ENCODE measurements around the gene SLC4A11. TPM values are rescaled to one million over a fixed set of nuclear protein-coding genes. Genes with fewer than 3 reads are reported as not detected.

The SLC4A11 gene
- total RNA-seq, 2 experiments from 2014 or later, result 1.8 to 2.8 TPM

GRCh38 chr20:3226093-3226492, 12.9 kb downstream of the SLC4A11 start:
- H3K36me3 Mint-ChIP-seq (ENCODE audit: low read depth), result peaks cover 19% of the 10 kb centered on the region
- ChIA-PET CTCF (no interaction called here), POLR2A (no interaction called here)
- H3K4me3 Mint-ChIP-seq, result no peak overlapping the region
- intact Hi-C loops (cut with micrococcal nuclease), result no loop called here
- ATAC-seq (no peak), DNase-seq (no peak)
- H3K4me1 Mint-ChIP-seq (ENCODE audit: low read depth), result peaks cover 15% of the 10 kb centered on the region
- no peaks in the 10 kb centered on the region for H3K9me3 Mint-ChIP-seq
- no peak overlapping the region for H3K27ac Mint-ChIP-seq
- TF ChIP-seq CTCF (IDR thresholded peaks at IDR 0.05), result no peak
- H3K27me3 Mint-ChIP-seq, result no peaks in the 10 kb centered on the region

GRCh38 chr20:3224681-3225421, 14.1 kb downstream of the SLC4A11 start:
- ChIA-PET POLR2A (interaction anchor here (1.0 to 1.3 kb wide), 2 partner anchors 11 to 22 kb away, joined by 3 read pairs; no protein-coding TSS in a partner anchor), CTCF (interaction anchor here (0.6 to 0.8 kb wide), 2 partner anchors 14 to 773 kb away, joined by 3 read pairs; partner anchors contain the start of gene SLC4A11)
- Mint-ChIP-seq H3K4me1 (ENCODE audit: low read depth) (peaks cover 15% of the 10 kb centered on the region), H3K36me3 (ENCODE audit: low read depth) (peaks cover 28% of the 10 kb centered on the region), H3K27me3 (no peaks in the 10 kb centered on the region), H3K27ac (no peak overlapping the region), H3K9me3 (no peaks in the 10 kb centered on the region), H3K4me3 (no peak overlapping the region)
- no peak for TF ChIP-seq CTCF (IDR thresholded peaks at IDR 0.05)
- DNase-seq (no peak), ATAC-seq (no peak)
- intact Hi-C loops (cut with micrococcal nuclease), result no loop called here

GRCh38 chr20:3223994-3224680, 14.9 kb downstream of the SLC4A11 start:
- POLR2A ChIA-PET, result interaction anchor here (1.3 kb wide), 1 partner anchor 22 kb away, joined by 3 read pairs; no protein-coding TSS in a partner anchor
- intact Hi-C loops (cut with micrococcal nuclease), result no loop called here

GRCh38 chr20:3223651-3223993, 15.4 kb downstream of the SLC4A11 start:
- H3K4me3 Mint-ChIP-seq, result no peak overlapping the region
- H3K9me3 Mint-ChIP-seq, result no peaks in the 10 kb centered on the region
- intact Hi-C loops (cut with micrococcal nuclease), result no loop called here
- peaks cover 30% of the 10 kb centered on the region for H3K36me3 Mint-ChIP-seq (ENCODE audit: low read depth)
- no peak overlapping the region for H3K27ac Mint-ChIP-seq
- DNase-seq, result no peak
- TF ChIP-seq CTCF (IDR thresholded peaks at IDR 0.05), result no peak
- H3K4me1 Mint-ChIP-seq (ENCODE audit: low read depth), result peaks cover 16% of the 10 kb centered on the region
- no peaks in the 10 kb centered on the region for H3K27me3 Mint-ChIP-seq
- CTCF ChIA-PET, result interaction anchor here (0.7 to 1.5 kb wide), 5 partner anchors 24 to 440 kb away, joined by 3 to 5 read pairs (median 3); partner anchors contain the start of gene GFRA4
- POLR2A ChIA-PET, result no interaction called here
- ATAC-seq, result no peak

More at GRCh38 chr20:3223994-3224680, 14.9 kb downstream of the SLC4A11 start:
- Mint-ChIP-seq H3K27me3 (no peaks in the 10 kb centered on the region), H3K4me1 (ENCODE audit: low read depth) (peaks cover 15% of the 10 kb centered on the region), H3K9me3 (no peaks in the 10 kb centered on the region), H3K27ac (no peak overlapping the region), H3K36me3 (ENCODE audit: low read depth) (peaks cover 28% of the 10 kb centered on the region), H3K4me3 (no peak overlapping the region)
- DNase-seq, result no peak
- CTCF ChIA-PET, result interaction anchor here (0.7 kb wide), 1 partner anchor 439 kb away, joined by 3 read pairs; the partner anchor contains the start of gene GFRA4
- TF ChIP-seq CTCF (IDR thresholded peaks at IDR 0.05), result no peak
- ATAC-seq, result no peak
